ENCODE data around the gene RNASE13. TPM values are rescaled to one million over a fixed set of nuclear protein-coding genes. Genes with fewer than 3 reads are reported as not detected.
A peak's percentile ranks its signal among the peaks of the same experiment; 100 is the strongest.

The RNASE13 gene
- total RNA-seq, 4 donors from 2014 or later, result 0.29 TPM; not detected in 3

GRCh38 chr14:21026274-21026987, 8.2 kb downstream of the RNASE13 start:
- WGBS, result 54% methylated on average over 7 of the region's 7 CpGs
- peaks cover 4% of the 10 kb centered on the region for H3K36me3 ChIP-seq
- peaks cover 52% of the 10 kb centered on the region for H3K4me1 ChIP-seq
- H3K4me3 ChIP-seq, result peak overlapping the region; percentile 86
- DNase-seq (ENCODE audit: low spot score in 2 of 2), result no peak
- no peaks in the 10 kb centered on the region for H3K27me3 ChIP-seq
- H3K9me3 ChIP-seq, result no peaks in the 10 kb centered on the region
- H3K27ac ChIP-seq, result peak overlapping the region; percentile 94
- TF ChIP-seq EP300 (IDR thresholded peaks at IDR 0.05), result no peak
- TF ChIP-seq POLR2A (IDR thresholded peaks at IDR 0.05), result no peak
- TF ChIP-seq POLR2AphosphoS5 (IDR thresholded peaks at IDR 0.05), result no peak
- TF ChIP-seq CTCF (IDR thresholded peaks at IDR 0.05), result no peak

- H3K4me3 ChIP-seq, result peak overlapping the region; percentile 86
- 14% methylated on average over 21 of the region's 58 CpGs for WGBS
- H3K4me1 ChIP-seq, result peaks cover 55% of the 10 kb centered on the region
- H3K27me3 ChIP-seq, result no peaks in the 10 kb centered on the region
- no peaks in the 10 kb centered on the region for H3K9me3 ChIP-seq
- peaks cover 12% of the 10 kb centered on the region for H3K36me3 ChIP-seq
- peak; percentile 84 to 85 for DNase-seq (ENCODE audit: low spot score in 2 of 2)
- H3K27ac ChIP-seq, result peak overlapping the region; percentile 94
- TF ChIP-seq POLR2A (IDR thresholded peaks at IDR 0.05) (no peak), EP300 (IDR thresholded peaks at IDR 0.05) (no peak), POLR2AphosphoS5 (IDR thresholded peaks at IDR 0.05) (no peak), CTCF (IDR thresholded peaks at IDR 0.05) (no peak)
These were observed 9.0 kb downstream of the RNASE13 start for GRCh38 chr14:21025371-21026273.

GRCh38 chr14:21024585-21025370, 9.8 kb downstream of the RNASE13 start, which contains the start of gene NDRG2:
NDRG2 (minus strand) TSS chr14:21025061; CDS start chr14:21023315, 1,746 bp downstream.
- WGBS, result 1% methylated on average over 18 of the region's 72 CpGs
- peak within 1 kb of the TSS; percentile 94 for H3K27ac ChIP-seq
- H3K9me3 ChIP-seq, result no peaks in the 10 kb centered on the region
- H3K27me3 ChIP-seq, result no peaks in the 10 kb centered on the region
- peak; percentile 86 to 90 for DNase-seq (ENCODE audit: low spot score in 2 of 2)
- peak within 1 kb of the TSS; percentile 86 for H3K4me3 ChIP-seq
- H3K4me1 ChIP-seq, result peaks cover 58% of the 10 kb centered on the region
- peaks cover 20% of the 10 kb centered on the region for H3K36me3 ChIP-seq
- TF ChIP-seq POLR2AphosphoS5 (IDR thresholded peaks at IDR 0.05), result peak in 1 of 3 donors; percentile 19
- no peak for TF ChIP-seq POLR2A (IDR thresholded peaks at IDR 0.05)
- no peak for TF ChIP-seq CTCF (IDR thresholded peaks at IDR 0.05)
- TF ChIP-seq EP300 (IDR thresholded peaks at IDR 0.05), result no peak

- H3K9me3 ChIP-seq, result no peaks in the 10 kb centered on the region
- DNase-seq (ENCODE audit: low spot score in 2 of 2), result peak in 1 of 2 donors; percentile 74
- H3K27ac ChIP-seq, result peak overlapping the region; percentile 94
- H3K4me1 ChIP-seq, result peaks cover 58% of the 10 kb centered on the region
- 22% methylated on average over 17 of the region's 17 CpGs for WGBS
- TF ChIP-seq CTCF (IDR thresholded peaks at IDR 0.05) (no peak), EP300 (IDR thresholded peaks at IDR 0.05) (no peak), POLR2A (IDR thresholded peaks at IDR 0.05) (no peak), POLR2AphosphoS5 (IDR thresholded peaks at IDR 0.05) (no peak)
- no peaks in the 10 kb centered on the region for H3K27me3 ChIP-seq
- peak overlapping the region; percentile 86 for H3K4me3 ChIP-seq
- H3K36me3 ChIP-seq, result peaks cover 28% of the 10 kb centered on the region
These were observed 10.6 kb downstream of the RNASE13 start for GRCh38 chr14:21023817-21024584.

Measured in suprapubic skin (tissue), 4 donors.